ENCODE results near the gene NCK1. TPM values are rescaled to one million over a fixed set of nuclear protein-coding genes. Genes with fewer than 3 reads are reported as not detected.
A peak's percentile ranks its signal among the peaks of the same experiment; 100 is the strongest.

The NCK1 gene
- total RNA-seq, 1 donor from 2014 or later = 24.9 TPM

- no peak for DNase-seq (ENCODE audit: low read depth, low spot score)
- H3K4me3 Mint-ChIP-seq = no peak overlapping the region
- H3K27ac Mint-ChIP-seq (ENCODE audit: unreplicated experiment) = no peak overlapping the region
- H3K36me3 Mint-ChIP-seq (ENCODE audit: low read depth) = peaks cover 27% of the 10 kb centered on the region
- TF ChIP-seq, protein P1, sequence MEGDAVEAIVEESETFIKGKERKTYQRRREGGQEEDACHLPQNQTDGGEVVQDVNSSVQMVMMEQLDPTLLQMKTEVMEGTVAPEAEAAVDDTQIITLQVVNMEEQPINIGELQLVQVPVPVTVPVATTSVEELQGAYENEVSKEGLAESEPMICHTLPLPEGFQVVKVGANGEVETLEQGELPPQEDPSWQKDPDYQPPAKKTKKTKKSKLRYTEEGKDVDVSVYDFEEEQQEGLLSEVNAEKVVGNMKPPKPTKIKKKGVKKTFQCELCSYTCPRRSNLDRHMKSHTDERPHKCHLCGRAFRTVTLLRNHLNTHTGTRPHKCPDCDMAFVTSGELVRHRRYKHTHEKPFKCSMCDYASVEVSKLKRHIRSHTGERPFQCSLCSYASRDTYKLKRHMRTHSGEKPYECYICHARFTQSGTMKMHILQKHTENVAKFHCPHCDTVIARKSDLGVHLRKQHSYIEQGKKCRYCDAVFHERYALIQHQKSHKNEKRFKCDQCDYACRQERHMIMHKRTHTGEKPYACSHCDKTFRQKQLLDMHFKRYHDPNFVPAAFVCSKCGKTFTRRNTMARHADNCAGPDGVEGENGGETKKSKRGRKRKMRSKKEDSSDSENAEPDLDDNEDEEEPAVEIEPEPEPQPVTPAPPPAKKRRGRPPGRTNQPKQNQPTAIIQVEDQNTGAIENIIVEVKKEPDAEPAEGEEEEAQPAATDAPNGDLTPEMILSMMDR (conservative IDR thresholded peaks at IDR 0.05) = no peak
- H3K9me3 Mint-ChIP-seq = peaks cover 11% of the 10 kb centered on the region
- peaks cover 3% of the 10 kb centered on the region for H3K4me1 Mint-ChIP-seq
- no peaks in the 10 kb centered on the region for H3K27me3 Mint-ChIP-seq (ENCODE audit: low read depth)
These were observed 43.5 kb downstream of the NCK1 start for GRCh38 chr3:136905549-136905948.

- H3K27me3 Mint-ChIP-seq (ENCODE audit: low read depth) = no peaks in the 10 kb centered on the region
- H3K27ac Mint-ChIP-seq (ENCODE audit: unreplicated experiment) = no peak overlapping the region
- peaks cover 3% of the 10 kb centered on the region for H3K4me1 Mint-ChIP-seq
- H3K36me3 Mint-ChIP-seq (ENCODE audit: low read depth) = peaks cover 29% of the 10 kb centered on the region
- no peak overlapping the region for H3K4me3 Mint-ChIP-seq
- TF ChIP-seq, protein P1 (conservative IDR thresholded peaks at IDR 0.05) = no peak
- H3K9me3 Mint-ChIP-seq = peaks cover 15% of the 10 kb centered on the region
- no peak for DNase-seq (ENCODE audit: low read depth, low spot score)
These were observed 44.7 kb downstream of the NCK1 start for GRCh38 chr3:136906725-136907124.

DNA sequence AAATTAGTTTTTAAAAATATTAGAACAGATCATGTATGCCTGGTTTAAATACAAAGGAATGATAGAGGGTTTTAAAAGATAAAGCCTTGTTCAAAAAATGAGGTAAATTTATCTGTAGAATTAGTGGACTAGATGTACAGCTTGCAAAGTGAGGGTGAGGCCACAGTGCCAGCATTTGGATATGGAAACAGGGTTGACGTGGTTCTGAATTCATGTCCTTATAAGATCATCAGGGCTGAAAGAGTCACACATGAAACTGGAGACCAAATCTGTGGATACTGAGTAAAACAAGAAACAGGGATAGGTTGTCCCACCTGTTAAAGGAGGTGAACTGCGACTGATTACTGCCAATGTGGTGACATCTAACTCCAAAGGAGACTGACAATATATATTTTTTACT is 46.3 kb downstream of the NCK1 start:
- Mint-ChIP-seq H3K4me3 (no peak overlapping the region), H3K4me1 (no peaks in the 10 kb centered on the region), H3K27me3 (ENCODE audit: low read depth) (no peaks in the 10 kb centered on the region), H3K27ac (ENCODE audit: unreplicated experiment) (no peak overlapping the region), H3K36me3 (ENCODE audit: low read depth) (peaks cover 30% of the 10 kb centered on the region), H3K9me3 (peaks cover 11% of the 10 kb centered on the region)
- DNase-seq (ENCODE audit: low read depth, low spot score) = no peak
- TF ChIP-seq, protein P1 (conservative IDR thresholded peaks at IDR 0.05) = no peak

DNA sequence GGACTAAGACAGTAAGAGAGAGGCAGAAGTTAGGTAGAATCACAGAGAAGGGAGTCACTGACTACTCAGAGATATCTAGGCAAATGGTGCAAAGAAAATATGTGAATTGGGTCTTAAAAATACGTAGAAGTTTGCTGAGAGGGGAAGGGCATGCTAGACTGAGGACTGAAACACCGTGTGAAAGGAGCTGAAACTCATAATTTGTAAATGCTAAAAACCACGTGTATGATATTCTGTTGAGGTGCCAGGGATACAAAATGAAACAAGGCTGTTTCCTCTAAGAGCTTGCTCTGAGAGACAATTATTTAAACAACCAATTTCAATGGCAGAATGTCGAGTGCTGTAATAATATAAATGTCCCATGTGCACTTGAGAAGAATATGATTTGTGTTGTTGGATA is 47.2 kb downstream of the NCK1 start:
- peaks cover 8% of the 10 kb centered on the region for H3K9me3 Mint-ChIP-seq
- peaks cover 31% of the 10 kb centered on the region for H3K36me3 Mint-ChIP-seq (ENCODE audit: low read depth)
- DNase-seq (ENCODE audit: low read depth, low spot score) = no peak
- H3K4me3 Mint-ChIP-seq = no peak overlapping the region
- H3K27me3 Mint-ChIP-seq (ENCODE audit: low read depth) = no peaks in the 10 kb centered on the region
- TF ChIP-seq, protein P1 (conservative IDR thresholded peaks at IDR 0.05) = no peak
- no peaks in the 10 kb centered on the region for H3K4me1 Mint-ChIP-seq
- H3K27ac Mint-ChIP-seq (ENCODE audit: unreplicated experiment) = no peak overlapping the region

- Mint-ChIP-seq H3K9me3 (peaks cover 13% of the 10 kb centered on the region), H3K27ac (ENCODE audit: unreplicated experiment) (no peak overlapping the region), H3K4me1 (peaks cover 10% of the 10 kb centered on the region), H3K36me3 (ENCODE audit: low read depth) (peaks cover 37% of the 10 kb centered on the region), H3K27me3 (ENCODE audit: low read depth) (no peaks in the 10 kb centered on the region), H3K4me3 (no peak overlapping the region)
- DNase-seq (ENCODE audit: low read depth, low spot score) = no peak
- TF ChIP-seq, protein P1 (conservative IDR thresholded peaks at IDR 0.05) = no peak
These were observed 48.7 kb downstream of the NCK1 start for GRCh38 chr3:136910697-136911096.

DNA sequence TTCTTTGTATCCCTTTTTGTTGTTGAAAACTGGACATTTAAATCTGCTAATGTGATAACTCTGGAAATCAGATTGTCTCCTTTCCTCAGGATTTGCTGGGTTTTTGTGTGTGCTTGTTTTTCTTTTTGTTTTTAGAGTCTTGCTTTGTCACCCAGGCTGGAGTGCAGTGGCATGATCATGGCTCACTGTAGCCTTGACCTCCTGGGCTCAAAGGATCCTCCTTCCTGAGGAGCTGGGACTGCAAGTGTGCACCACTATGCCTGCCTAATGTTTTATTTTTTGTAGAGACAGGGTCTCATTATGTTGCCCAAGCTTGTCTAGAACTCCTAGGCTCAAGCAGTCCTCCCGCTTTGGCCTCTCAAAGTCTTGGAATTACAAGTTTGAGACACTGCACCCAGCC is 51.2 kb downstream of the NCK1 start:
- DNase-seq (ENCODE audit: low read depth, low spot score) = no peak
- peaks cover 35% of the 10 kb centered on the region for H3K36me3 Mint-ChIP-seq (ENCODE audit: low read depth)
- H3K27ac Mint-ChIP-seq (ENCODE audit: unreplicated experiment) = peak overlapping the region; percentile 5
- H3K4me3 Mint-ChIP-seq = no peak overlapping the region
- H3K27me3 Mint-ChIP-seq (ENCODE audit: low read depth) = no peaks in the 10 kb centered on the region
- TF ChIP-seq, protein P1 (conservative IDR thresholded peaks at IDR 0.05) = no peak
- peaks cover 11% of the 10 kb centered on the region for H3K9me3 Mint-ChIP-seq
- H3K4me1 Mint-ChIP-seq = peaks cover 10% of the 10 kb centered on the region
